B cell (primary cell): ENCODE results near the gene DACT1.

Experiments
- CTCF ChIP-seq: fragments of 200-600 bp; IDR thresholded peaks from one replicate; pipeline ENCODE4 v1.8.0; 2022; ENCODE audit warnings: antibody characterized with exemption, mild to moderate bottlenecking
- EZH2 ChIP-seq: IDR thresholded peaks from 2 replicates; pipeline ENCODE4 v1.6.1; 2012; ENCODE audit warnings: borderline replicate concordance, low read depth, mild to moderate bottlenecking, moderate library complexity, low read length; ENCODE audit not compliant: insufficient read depth, poor library complexity, severe bottlenecking

DNA sequence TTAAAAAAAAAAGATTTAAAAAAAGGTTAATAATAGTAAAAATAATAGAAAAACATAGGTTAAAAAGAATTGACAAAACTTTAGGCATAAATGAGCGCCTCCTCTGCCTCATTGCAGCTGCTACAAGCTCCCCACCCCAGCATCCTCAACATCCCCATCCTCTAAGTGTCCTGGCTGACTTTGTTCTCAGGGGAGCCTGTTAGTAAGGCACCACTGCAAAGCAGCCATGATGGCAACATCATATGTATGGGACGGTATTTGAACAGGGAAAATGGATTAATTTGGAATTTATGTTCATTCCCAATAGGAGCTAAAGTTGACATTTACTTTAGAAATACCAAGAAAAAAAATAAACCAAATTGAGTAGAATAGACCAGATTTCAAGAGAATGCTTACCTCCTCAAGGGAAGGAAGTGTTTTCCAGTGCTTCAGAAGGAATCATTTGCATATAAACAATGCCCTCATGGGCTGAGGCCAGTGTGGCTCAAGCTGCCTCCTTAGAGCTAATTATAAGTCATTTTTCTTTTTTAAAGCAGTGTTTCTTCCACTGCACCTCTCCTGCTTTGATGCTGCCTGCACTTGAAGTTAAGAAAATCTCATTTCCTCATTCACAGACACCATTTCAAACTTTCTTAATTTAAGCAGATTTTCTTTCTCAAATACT lies 59.6 kb downstream of the DACT1 start:
- TF ChIP-seq CTCF (no peak), EZH2 (no peak)
